HepG2 (cell line): Measurements from ENCODE around the gene PNPLA8. TPM values are rescaled to one million over a fixed set of nuclear protein-coding genes. Genes with fewer than 3 reads are reported as not detected.

Experiments used
- ATF7 ChIP-seq, 2 experiments: fragments of 450-650 bp in 1 of 2; sonication (generic) in 1 of 2; formaldehyde crosslinking in 1 of 2; IDR thresholded peaks; 2 replicates each; pipeline versions ENCODE4 v1.4.0 to v1.6.1; 2016 to 2020; ENCODE audit warnings: antibody characterized with exemption in 1 of 2, mild to moderate bottlenecking in 1 of 2, missing genetic modification reagents in 1 of 2
- CREB1 ChIP-seq, 2 experiments: fragments of 450-650 bp in 1 of 2; IDR thresholded peaks; 2 replicates each; pipeline ENCODE4 v1.6.1; 2016 to 2017; ENCODE audit warnings: control low read depth in 1 of 2, mild to moderate bottlenecking in 1 of 2, missing compliant biosample characterization in 1 of 2, missing genetic modification characterization in 1 of 2
- FOXP1 ChIP-seq, 2 experiments: fragments of 450-650 bp in 1 of 2; IDR thresholded peaks; 2 replicates each; pipeline ENCODE4 v1.6.1; 2017 to 2018; ENCODE audit warnings: antibody characterized with exemption in 1 of 2
- KDM4B ChIP-seq: sonication (generic); formaldehyde crosslinking; IDR thresholded peaks from 2 replicates; pipeline ENCODE4 v1.4.0; 2020; ENCODE audit warnings: missing genetic modification reagents
- KDM5A ChIP-seq: fragments of 200-600 bp; sonication (generic); IDR thresholded peaks from 2 replicates; pipeline ENCODE4 v1.7.0; 2018; ENCODE audit warnings: antibody characterized with exemption, mild to moderate bottlenecking, low read length, borderline replicate concordance
- POLR2G ChIP-seq: fragments of 200-400 bp; formaldehyde crosslinking; IDR thresholded peaks from 2 replicates; pipeline ENCODE4 v1.6.1; 2018; ENCODE audit warnings: mild to moderate bottlenecking, low read depth, low read length, moderate library complexity
- WIZ ChIP-seq: sonication (generic); formaldehyde crosslinking; IDR thresholded peaks from 2 replicates; pipeline ENCODE4 v1.5.1; 2020; ENCODE audit warnings: mild to moderate bottlenecking, missing genetic modification reagents
- ZBTB8A ChIP-seq: sonication (generic); formaldehyde crosslinking; IDR thresholded peaks from 2 replicates; pipeline ENCODE4 v1.4.0; 2020; ENCODE audit warnings: mild to moderate bottlenecking, low read depth, missing genetic modification reagents, borderline replicate concordance
- ZNF343 ChIP-seq: sonication (generic); formaldehyde crosslinking; IDR thresholded peaks from 2 replicates; pipeline ENCODE4 v1.4.0; 2020; ENCODE audit warnings: mild to moderate bottlenecking, missing genetic modification reagents
- polyA plus RNA-seq, 8 experiments: library from polyadenylated mRNA; depleted of rRNA in 3 of 8; stranded (reverse) in 7 of 8; unstranded in 1 of 8; fragments of >200 nt; fragmentation: Illumina TruSeq in 4 of 8; extraction: Trizol in 4 of 8; gene quantifications; 2 replicates each; pipeline versions ENCODE4 v1.2.1 to v1.2.3, GENCODE V29; 2011 to 2016; ENCODE audit warnings: low read depth in 4 of 8, missing spikeins in 1 of 8, mixed read lengths in 1 of 8; ENCODE audit not compliant: insufficient read depth in 1 of 8
- total RNA-seq, 5 experiments: library from RNA; depleted of rRNA; stranded (reverse); fragments of >200 nt; fragmentation: Illumina TruSeq; extraction: Trizol; gene quantifications; 2 replicates each; pipeline ENCODE4 v1.2.3, GENCODE V29; 2016; ENCODE audit warnings: low read depth in 1 of 5
- TF ChIP-seq, protein P1 (sequence below): IDR thresholded peaks from 2 replicates; pipeline ENCODE4 v1.6.1; 2012; ENCODE audit warnings: low read depth, low read length, improper control_type of control experiment
- TF ChIP-seq, protein P2 (sequence below): sonication (generic); formaldehyde crosslinking; IDR thresholded peaks from 2 replicates; pipeline ENCODE4 v1.5.0; 2020; ENCODE audit warnings: missing genetic modification reagents, mild to moderate bottlenecking, borderline replicate concordance
- TF ChIP-seq, protein P3 (sequence below): sonication (generic); formaldehyde crosslinking; IDR thresholded peaks from one replicate; pipeline ENCODE4 v1.5.1; 2020; ENCODE audit warnings: mild to moderate bottlenecking, missing genetic modification reagents; ENCODE audit errors: not compliant biosample characterization
- TF ChIP-seq, protein P4 (sequence below): sonication (generic); formaldehyde crosslinking; IDR thresholded peaks from 2 replicates; pipeline ENCODE4 v1.8.0; 2022; ENCODE audit warnings: mild to moderate bottlenecking, missing genetic modification reagents, borderline replicate concordance
- TF ChIP-seq, protein P5 (sequence below): sonication (generic); formaldehyde crosslinking; IDR thresholded peaks from 2 replicates; pipeline ENCODE4 v1.8.0; 2022; ENCODE audit warnings: missing genetic modification reagents, low read depth, mild to moderate bottlenecking, borderline replicate concordance

The PNPLA8 gene
- total and polyA plus RNA-seq, 2 of the 13 experiments (the other 11 are each of a cell fraction or from before 2014, with no cell fraction given) = 6.3 to 11.4 TPM

DNA sequence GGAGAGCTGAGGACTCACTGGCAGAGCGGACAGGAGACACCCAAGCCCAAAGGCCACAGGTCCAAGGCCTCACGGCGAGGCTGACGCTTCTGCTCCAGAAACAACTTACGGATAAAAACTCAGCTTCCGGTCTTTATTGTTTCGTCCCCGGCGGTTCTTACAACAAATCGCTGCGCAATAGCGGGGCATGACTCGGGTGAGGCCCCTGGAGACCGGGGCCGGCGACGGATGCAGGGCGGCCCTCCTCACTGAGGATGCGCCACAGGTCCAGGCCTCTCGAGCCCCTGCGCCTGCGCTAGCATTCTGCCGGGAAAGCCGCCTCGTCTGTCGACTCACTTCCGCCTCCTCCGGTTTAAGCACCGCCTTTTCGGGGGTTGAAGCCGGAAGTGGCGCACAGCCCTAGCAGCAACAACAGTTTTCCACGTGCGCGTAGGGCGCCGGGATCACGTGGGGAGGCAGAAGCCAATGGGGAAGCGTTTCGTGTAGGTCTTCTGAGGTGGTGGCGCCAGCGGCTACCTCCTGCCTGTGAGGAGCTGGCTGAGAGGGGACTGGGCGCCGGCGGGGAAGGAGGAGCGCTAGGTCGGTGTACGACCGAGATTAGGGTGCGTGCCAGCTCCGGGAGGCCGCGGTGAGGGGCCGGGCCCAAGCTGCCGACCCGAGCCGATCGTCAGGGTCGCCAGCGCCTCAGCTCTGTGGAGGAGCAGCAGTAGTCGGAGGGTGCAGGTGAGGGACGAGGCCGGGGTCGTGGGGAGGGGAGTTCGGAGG is 43.6 kb upstream of the PNPLA8 start, which contains the start of the genes DNAJB9 and THAP5 (continued):
- TF ChIP-seq, protein P1, sequence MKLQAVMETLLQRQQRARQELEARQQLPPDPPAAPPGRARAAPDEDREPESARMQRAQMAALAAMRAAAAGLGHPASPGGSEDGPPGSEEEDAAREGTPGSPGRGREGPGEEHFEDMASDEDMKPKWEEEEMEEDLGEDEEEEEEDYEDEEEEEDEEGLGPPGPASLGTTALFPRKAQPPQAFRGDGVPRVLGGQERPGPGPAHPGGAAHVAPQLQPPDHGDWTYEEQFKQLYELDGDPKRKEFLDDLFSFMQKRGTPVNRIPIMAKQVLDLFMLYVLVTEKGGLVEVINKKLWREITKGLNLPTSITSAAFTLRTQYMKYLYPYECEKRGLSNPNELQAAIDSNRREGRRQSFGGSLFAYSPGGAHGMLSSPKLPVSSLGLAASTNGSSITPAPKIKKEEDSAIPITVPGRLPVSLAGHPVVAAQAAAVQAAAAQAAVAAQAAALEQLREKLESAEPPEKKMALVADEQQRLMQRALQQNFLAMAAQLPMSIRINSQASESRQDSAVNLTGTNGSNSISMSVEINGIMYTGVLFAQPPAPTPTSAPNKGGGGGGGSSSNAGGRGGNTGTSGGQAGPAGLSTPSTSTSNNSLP = peak; percentile 5; the same call in 1 of the 2 replicates
- TF ChIP-seq CREB1 (IDR thresholded peaks at IDR 0.05) = peak; percentile 88
- TF ChIP-seq CREB1 (CRISPR knock-in tag; IDR thresholded peaks at IDR 0.05) = peak; percentile 95
- TF ChIP-seq, protein P2, sequence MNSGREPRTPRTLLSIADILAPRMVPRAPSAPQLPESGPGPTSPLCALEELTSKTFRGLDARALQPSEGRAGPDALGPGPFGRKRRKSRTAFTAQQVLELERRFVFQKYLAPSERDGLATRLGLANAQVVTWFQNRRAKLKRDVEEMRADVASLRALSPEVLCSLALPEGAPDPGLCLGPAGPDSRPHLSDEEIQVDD (CRISPR knock-in tag) = no peak
- no peak for TF ChIP-seq ATF7 (IDR thresholded peaks at IDR 0.05)
- no peak for TF ChIP-seq ATF7 (CRISPR knock-in tag; IDR thresholded peaks at IDR 0.05)
- TF ChIP-seq KDM4B (CRISPR knock-in tag) = peak; percentile 26; the same call in 1 of the 2 replicates
- TF ChIP-seq KDM5A = peak; percentile 77; the same call in 1 of the 2 replicates
- peak; percentile 93 for TF ChIP-seq POLR2G
- TF ChIP-seq ZBTB8A (CRISPR knock-in tag) = peak; percentile 29; the same call in 1 of the 2 replicates
- TF ChIP-seq FOXP1 (IDR thresholded peaks at IDR 0.05) = no peak
- peak; percentile 58; the same call in 1 of the 2 replicates for TF ChIP-seq FOXP1 (CRISPR knock-in tag; IDR thresholded peaks at IDR 0.05)
- TF ChIP-seq ZNF343 (CRISPR knock-in tag) = peak; percentile 54; the same call in 1 of the 2 replicates
- TF ChIP-seq, protein P3, sequence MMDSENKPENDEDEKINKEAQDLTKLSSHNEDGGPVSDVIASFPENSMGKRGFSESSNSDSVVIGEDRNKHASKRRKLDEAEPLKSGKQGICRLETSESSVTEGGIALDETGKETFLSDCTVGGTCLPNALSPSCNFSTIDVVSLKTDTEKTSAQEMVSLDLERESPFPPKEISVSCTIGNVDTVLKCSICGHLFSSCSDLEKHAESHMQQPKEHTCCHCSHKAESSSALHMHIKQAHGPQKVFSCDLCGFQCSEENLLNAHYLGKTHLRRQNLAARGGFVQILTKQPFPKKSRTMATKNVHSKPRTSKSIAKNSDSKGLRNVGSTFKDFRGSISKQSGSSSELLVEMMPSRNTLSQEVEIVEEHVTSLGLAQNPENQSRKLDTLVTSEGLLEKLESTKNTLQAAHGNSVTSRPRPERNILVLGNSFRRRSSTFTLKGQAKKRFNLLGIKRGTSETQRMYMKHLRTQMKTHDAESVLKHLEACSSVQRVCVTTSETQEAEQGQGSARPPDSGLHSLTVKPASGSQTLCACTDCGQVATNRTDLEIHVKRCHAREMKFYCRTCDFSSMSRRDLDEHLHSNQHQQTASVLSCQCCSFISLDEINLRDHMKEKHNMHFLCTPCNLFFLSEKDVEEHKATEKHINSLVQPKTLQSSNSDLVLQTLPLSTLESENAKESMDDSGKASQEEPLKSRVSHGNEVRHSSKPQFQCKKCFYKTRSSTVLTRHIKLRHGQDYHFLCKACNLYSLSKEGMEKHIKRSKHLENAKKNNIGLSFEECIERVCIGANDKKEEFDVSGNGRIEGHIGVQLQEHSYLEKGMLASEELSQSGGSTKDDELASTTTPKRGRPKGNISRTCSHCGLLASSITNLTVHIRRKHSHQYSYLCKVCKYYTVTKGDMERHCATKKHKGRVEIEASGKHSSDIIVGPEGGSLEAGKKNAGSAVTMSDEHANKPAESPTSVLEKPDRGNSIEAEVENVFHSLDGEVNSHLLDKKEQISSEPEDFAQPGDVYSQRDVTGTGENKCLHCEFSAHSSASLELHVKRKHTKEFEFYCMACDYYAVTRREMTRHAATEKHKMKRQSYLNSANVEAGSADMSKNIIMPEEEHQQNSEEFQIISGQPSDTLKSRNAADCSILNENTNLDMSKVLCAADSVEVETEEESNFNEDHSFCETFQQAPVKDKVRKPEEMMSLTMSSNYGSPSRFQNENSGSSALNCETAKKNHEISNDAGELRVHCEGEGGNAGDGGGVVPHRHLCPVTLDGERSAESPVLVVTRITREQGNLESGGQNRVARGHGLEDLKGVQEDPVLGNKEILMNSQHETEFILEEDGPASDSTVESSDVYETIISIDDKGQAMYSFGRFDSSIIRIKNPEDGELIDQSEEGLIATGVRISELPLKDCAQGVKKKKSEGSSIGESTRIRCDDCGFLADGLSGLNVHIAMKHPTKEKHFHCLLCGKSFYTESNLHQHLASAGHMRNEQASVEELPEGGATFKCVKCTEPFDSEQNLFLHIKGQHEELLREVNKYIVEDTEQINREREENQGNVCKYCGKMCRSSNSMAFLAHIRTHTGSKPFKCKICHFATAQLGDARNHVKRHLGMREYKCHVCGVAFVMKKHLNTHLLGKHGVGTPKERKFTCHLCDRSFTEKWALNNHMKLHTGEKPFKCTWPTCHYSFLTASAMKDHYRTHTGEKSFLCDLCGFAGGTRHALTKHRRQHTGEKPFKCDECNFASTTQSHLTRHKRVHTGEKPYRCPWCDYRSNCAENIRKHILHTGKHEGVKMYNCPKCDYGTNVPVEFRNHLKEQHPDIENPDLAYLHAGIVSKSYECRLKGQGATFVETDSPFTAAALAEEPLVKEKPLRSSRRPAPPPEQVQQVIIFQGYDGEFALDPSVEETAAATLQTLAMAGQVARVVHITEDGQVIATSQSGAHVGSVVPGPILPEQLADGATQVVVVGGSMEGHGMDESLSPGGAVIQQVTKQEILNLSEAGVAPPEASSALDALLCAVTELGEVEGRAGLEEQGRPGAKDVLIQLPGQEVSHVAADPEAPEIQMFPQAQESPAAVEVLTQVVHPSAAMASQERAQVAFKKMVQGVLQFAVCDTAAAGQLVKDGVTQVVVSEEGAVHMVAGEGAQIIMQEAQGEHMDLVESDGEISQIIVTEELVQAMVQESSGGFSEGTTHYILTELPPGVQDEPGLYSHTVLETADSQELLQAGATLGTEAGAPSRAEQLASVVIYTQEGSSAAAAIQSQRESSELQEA = peak; percentile 87
- TF ChIP-seq, protein P4, sequence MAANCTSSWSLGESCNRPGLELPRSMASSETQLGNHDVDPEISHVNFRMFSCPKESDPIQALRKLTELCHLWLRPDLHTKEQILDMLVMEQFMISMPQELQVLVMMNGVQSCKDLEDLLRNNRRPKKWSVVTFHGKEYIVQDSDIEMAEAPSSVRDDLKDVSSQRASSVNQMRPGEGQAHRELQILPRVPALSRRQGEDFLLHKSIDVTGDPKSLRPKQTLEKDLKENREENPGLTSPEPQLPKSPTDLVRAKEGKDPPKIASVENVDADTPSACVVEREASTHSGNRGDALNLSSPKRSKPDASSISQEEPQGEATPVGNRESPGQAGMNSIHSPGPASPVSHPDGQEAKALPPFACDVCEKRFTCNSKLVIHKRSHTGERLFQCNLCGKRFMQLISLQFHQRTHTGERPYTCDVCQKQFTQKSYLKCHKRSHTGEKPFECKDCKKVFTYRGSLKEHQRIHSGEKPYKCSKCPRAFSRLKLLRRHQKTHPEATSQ (CRISPR knock-in tag) = peak; percentile 74; the same call in 1 of the 2 replicates
- TF ChIP-seq WIZ (CRISPR knock-in tag) = no peak; the same call in 1 of the 2 replicates
- TF ChIP-seq, protein P5, sequence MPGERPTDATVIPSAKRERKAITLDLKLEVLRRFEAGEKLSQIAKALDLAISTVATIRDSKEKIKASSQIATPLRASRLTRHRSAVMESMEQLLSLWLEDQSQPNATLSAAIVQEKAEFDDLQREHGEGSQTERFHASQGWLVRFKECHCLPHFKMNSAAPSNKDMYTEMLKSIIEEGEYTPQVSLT (CRISPR knock-in tag) = no peak
